CD4-positive, alpha-beta memory T cell (primary cell): ENCODE measurements around the gene ROGDI. TPM values are rescaled to one million over a fixed set of nuclear protein-coding genes. Genes with fewer than 3 reads are reported as not detected.

Experiments
- CTCF ChIA-PET: fragments of 350-600 bp; sonication (Branson Sonifier 250); formaldehyde crosslinking; loops from one replicate; lab custom pipeline; 2021; ENCODE audit warnings: inconsistent platforms; ENCODE audit not compliant: partially characterized antibody; lab: Charles Lee
- POLR2A ChIA-PET: fragments of 350-600 bp; sonication (Branson Sonifier 250); formaldehyde crosslinking; loops from one replicate; lab custom pipeline; 2021; ENCODE audit not compliant: partially characterized antibody; lab: Charles Lee
- DNase-seq, 5 donors: peaks; one replicate each; pipeline versions ENCODE4 v3.0.0 to v3.0.0-alpha.2; 2020 to 2022; ENCODE audit warnings: mixed read lengths in 1 of 5
- H3K27ac ChIP-seq: one replicate; pipeline ENCODE4 v1.7.0; 2013; ENCODE audit warnings: low read depth, low read length
- H3K27me3 ChIP-seq: 2 replicates; pipeline ENCODE4 v1.7.0; 2013; ENCODE audit warnings: mild to moderate bottlenecking, low read length, moderate library complexity; ENCODE audit not compliant: insufficient read depth
- H3K36me3 ChIP-seq: 2 replicates; pipeline ENCODE4 v1.7.0; 2013; ENCODE audit warnings: mild to moderate bottlenecking, low read length, moderate library complexity; ENCODE audit not compliant: insufficient read depth
- H3K4me1 ChIP-seq: 2 replicates; pipeline ENCODE4 v1.7.0; 2013; ENCODE audit warnings: mild to moderate bottlenecking, low read length, moderate library complexity; ENCODE audit not compliant: insufficient read depth
- H3K4me3 ChIP-seq, 2 donors: one replicate each; pipeline ENCODE4 v1.7.0; 2013; ENCODE audit warnings: low read length in 2 of 2, mild to moderate bottlenecking in 1 of 2
- H3K9me3 ChIP-seq, 2 donors: one replicate each; pipeline ENCODE4 v1.7.0; 2013; ENCODE audit warnings: low read length in 2 of 2, control low read depth in 1 of 2; ENCODE audit not compliant: control insufficient read depth in 1 of 2
- H3K27ac Mint-ChIP-seq, 7 donors: one replicate each; pipeline ENCODE4 v1.8.0; 2020 to 2021; ENCODE audit warnings: mixed read lengths in 7 of 7, mild to moderate bottlenecking in 6 of 7, inconsistent platforms in 3 of 7, moderate library complexity in 3 of 7
- H3K27me3 Mint-ChIP-seq, 2 donors: one replicate each; pipeline ENCODE4 v1.8.0; 2020 to 2021; ENCODE audit warnings: mixed read lengths in 2 of 2
- H3K36me3 Mint-ChIP-seq, 2 donors: one replicate each; pipeline ENCODE4 v1.8.0; 2020 to 2021; ENCODE audit warnings: mixed read lengths in 2 of 2, inconsistent platforms in 1 of 2, mild to moderate bottlenecking in 1 of 2
- H3K4me1 Mint-ChIP-seq, 4 donors: one replicate each; pipeline ENCODE4 v1.8.0; 2020 to 2021; ENCODE audit warnings: mixed read lengths in 4 of 4, mild to moderate bottlenecking in 1 of 4
- H3K4me3 Mint-ChIP-seq, 8 donors: one replicate each; pipeline ENCODE4 v1.8.0; 2020 to 2021; ENCODE audit warnings: mixed read lengths in 8 of 8, mild to moderate bottlenecking in 7 of 8, moderate library complexity in 6 of 8, inconsistent platforms in 3 of 8
- H3K9me3 Mint-ChIP-seq, 8 donors: one replicate each; pipeline ENCODE4 v1.8.0; 2020 to 2021; ENCODE audit warnings: mixed read lengths in 8 of 8, mild to moderate bottlenecking in 5 of 8, inconsistent platforms in 3 of 8, moderate library complexity in 1 of 8
- intact Hi-C: fragments of 100-400 bp; cut with micrococcal nuclease; formaldehyde crosslinking; loops from one replicate; pipeline ENCODE4 v1.15.1; 2023
- polyA plus RNA-seq, 2 donors: library from polyadenylated mRNA; unstranded; fragments of 300-500 nt; fragmentation: Illumina TruSeq; gene quantifications; one replicate each; pipeline ENCODE4 v1.2.3, GENCODE V29; 2021
- total RNA-seq, 2 experiments: library from RNA; stranded (reverse); gene quantifications; one replicate each; pipeline ENCODE4 v1.2.3, GENCODE V29; 2021

Gene ROGDI
- total and polyA plus RNA-seq, 4 experiments from 2014 or later = 8.6 to 19.1 (median 9.8) TPM

DNA sequence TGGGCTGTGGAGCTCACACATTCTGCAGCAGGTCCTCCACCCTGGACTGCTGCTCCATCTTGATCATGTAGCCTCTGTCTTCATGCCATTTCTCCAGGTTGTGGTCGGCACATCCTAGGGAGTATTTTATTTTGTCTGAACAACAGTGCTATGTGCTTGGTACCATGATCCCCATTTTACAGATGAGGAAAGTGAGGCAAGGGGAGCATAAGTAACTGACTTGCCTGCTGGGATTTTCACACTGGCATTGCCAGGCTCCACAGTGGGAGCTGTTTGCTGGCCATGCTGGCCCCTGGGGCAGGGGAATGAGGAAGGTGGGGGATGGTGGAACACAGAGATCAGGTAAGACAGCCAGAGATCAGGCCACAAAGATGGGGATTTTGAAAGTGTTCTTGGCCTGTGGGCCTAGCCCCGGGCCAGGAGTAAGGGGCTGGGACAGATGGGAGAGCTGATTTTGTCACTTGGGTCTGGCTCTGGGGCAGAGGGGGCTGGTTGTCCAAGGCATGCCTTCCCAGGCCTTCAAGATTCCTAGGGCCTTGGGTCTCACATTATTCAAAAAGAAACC, 26.2 kb downstream of the ROGDI start:
- H3K27me3 Mint-ChIP-seq = no peaks in the 10 kb centered on the region
- Histone ChIP-seq H3K4me3 (no peak overlapping the region), H3K27ac (no peak overlapping the region), H3K36me3 (no peaks in the 10 kb centered on the region), H3K27me3 (no peaks in the 10 kb centered on the region), H3K9me3 (no peaks in the 10 kb centered on the region), H3K4me1 (no peaks in the 10 kb centered on the region)
- H3K36me3 Mint-ChIP-seq = no peaks in the 10 kb centered on the region
- H3K4me3 Mint-ChIP-seq = no peak overlapping the region
- H3K4me1 Mint-ChIP-seq = peaks cover 0 to 1% (median 0%) of the 10 kb centered on the region in 4 donors
- DNase-seq = no peak
- H3K27ac Mint-ChIP-seq = peak overlapping the region in 2 of 7 donors; percentile 81 to 82
- H3K9me3 Mint-ChIP-seq = no peaks in the 10 kb centered on the region
- CTCF ChIA-PET = no interaction called here
- POLR2A ChIA-PET = no interaction called here
- intact Hi-C loops = no loop called here

GRCh38 chr16:4775005-4775404, 27.4 kb downstream of the ROGDI start:
- intact Hi-C loops = no loop called here
- Histone ChIP-seq H3K9me3 (no peaks in the 10 kb centered on the region), H3K4me3 (no peak overlapping the region), H3K27ac (no peak overlapping the region), H3K36me3 (no peaks in the 10 kb centered on the region), H3K4me1 (no peaks in the 10 kb centered on the region), H3K27me3 (no peaks in the 10 kb centered on the region)
- no peaks in the 10 kb centered on the region for H3K9me3 Mint-ChIP-seq
- DNase-seq = no peak
- H3K36me3 Mint-ChIP-seq = no peaks in the 10 kb centered on the region
- no peaks in the 10 kb centered on the region for H3K27me3 Mint-ChIP-seq
- ChIA-PET CTCF (no interaction called here), POLR2A (no interaction called here)
- H3K4me1 Mint-ChIP-seq = peaks cover 0 to 1% (median 0%) of the 10 kb centered on the region in 4 donors
- no peak overlapping the region for H3K4me3 Mint-ChIP-seq
- H3K27ac Mint-ChIP-seq = no peak overlapping the region

DNA sequence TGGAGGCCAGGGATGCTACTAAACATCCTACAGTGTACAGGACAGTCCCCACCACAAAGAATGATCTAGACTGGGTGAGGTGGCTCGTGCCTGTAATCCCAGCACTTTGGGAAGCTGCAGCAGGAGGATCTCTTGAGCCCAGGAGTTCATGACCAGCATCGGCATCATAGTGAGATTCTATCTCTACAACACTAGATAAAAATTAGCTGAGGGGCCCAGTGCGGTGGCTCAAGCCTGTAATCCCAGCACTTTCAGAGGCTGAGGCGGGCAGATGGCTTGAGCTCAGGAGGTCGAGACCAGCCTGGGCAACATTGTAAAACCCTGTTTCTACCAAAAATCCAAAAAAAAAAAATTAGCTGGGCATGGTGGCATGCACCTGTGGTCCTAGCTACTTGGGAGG, 30.1 kb downstream of the ROGDI start:
- intact Hi-C loops = no loop called here
- CTCF ChIA-PET = no interaction called here
- Mint-ChIP-seq H3K36me3 (peaks cover 0 to 3% of the 10 kb centered on the region in 2 donors), H3K27me3 (no peaks in the 10 kb centered on the region), H3K27ac (no peak overlapping the region), H3K4me1 (peaks cover 9 to 26% (median 16%) of the 10 kb centered on the region in 4 donors), H3K4me3 (no peak overlapping the region), H3K9me3 (peaks cover 0 to 2% (median 0%) of the 10 kb centered on the region in 8 donors)
- no peak for DNase-seq
- Histone ChIP-seq H3K4me3 (no peak overlapping the region), H3K4me1 (peaks cover 15% of the 10 kb centered on the region), H3K36me3 (no peaks in the 10 kb centered on the region), H3K9me3 (no peaks in the 10 kb centered on the region), H3K27ac (no peak overlapping the region), H3K27me3 (no peaks in the 10 kb centered on the region)
- POLR2A ChIA-PET = interaction anchor here (0.6 kb wide), 1 partner anchor 33 kb away, joined by 3 read pairs; no protein-coding TSS in a partner anchor

GRCh38 chr16:4771646-4772045, 30.8 kb downstream of the ROGDI start:
- intact Hi-C loops = no loop called here
- H3K27ac ChIP-seq = no peak overlapping the region
- POLR2A ChIA-PET = no interaction called here
- H3K27ac Mint-ChIP-seq = peak overlapping the region in 1 of 7 donors; percentile 21
- peaks cover 17% of the 10 kb centered on the region for H3K4me1 ChIP-seq
- peaks cover 0 to 3% of the 10 kb centered on the region in 2 donors for H3K36me3 Mint-ChIP-seq
- H3K36me3 ChIP-seq = no peaks in the 10 kb centered on the region
- H3K4me1 Mint-ChIP-seq = peaks cover 10 to 31% (median 19%) of the 10 kb centered on the region in 4 donors
- no peak overlapping the region for H3K4me3 Mint-ChIP-seq
- no peaks in the 10 kb centered on the region for H3K9me3 ChIP-seq
- H3K9me3 Mint-ChIP-seq = peaks cover 0 to 2% (median 0%) of the 10 kb centered on the region in 8 donors
- CTCF ChIA-PET = no interaction called here
- H3K27me3 ChIP-seq = no peaks in the 10 kb centered on the region
- H3K4me3 ChIP-seq = no peak overlapping the region
- no peak for DNase-seq
- no peaks in the 10 kb centered on the region for H3K27me3 Mint-ChIP-seq

- no peak for DNase-seq
- H3K4me1 Mint-ChIP-seq = peaks cover 17 to 46% (median 32%) of the 10 kb centered on the region in 4 donors
- peak overlapping the region; percentile 59 for H3K27ac ChIP-seq
- intact Hi-C loops = no loop called here
- H3K36me3 ChIP-seq = no peaks in the 10 kb centered on the region
- no peaks in the 10 kb centered on the region for H3K27me3 Mint-ChIP-seq
- peak overlapping the region; percentile 56 to 94 (median 92) for H3K4me3 Mint-ChIP-seq
- H3K9me3 Mint-ChIP-seq = peaks cover 0 to 2% (median 0%) of the 10 kb centered on the region in 8 donors
- ChIA-PET POLR2A (interaction anchor here (0.6 to 5.0 kb wide), 11 partner anchors 8 to 496 kb away, joined by 3 to 72 read pairs (median 6); partner anchors contain the start of genes ANKS3, CORO7, DNAAF8 and NUDT16L1), CTCF (no interaction called here)
- H3K27me3 ChIP-seq = no peaks in the 10 kb centered on the region
- peaks cover 0 to 13% of the 10 kb centered on the region in 2 donors for H3K36me3 Mint-ChIP-seq
- no peaks in the 10 kb centered on the region for H3K9me3 ChIP-seq
- peaks cover 32% of the 10 kb centered on the region for H3K4me1 ChIP-seq
- H3K4me3 ChIP-seq = peak overlapping the region in 1 of 2 donors; percentile 85
- peak overlapping the region; percentile 67 to 98 (median 96) for H3K27ac Mint-ChIP-seq
These were observed 33.2 kb downstream of the ROGDI start for GRCh38 chr16:4769306-4769638.

- peaks cover 0 to 2% (median 0%) of the 10 kb centered on the region in 8 donors for H3K9me3 Mint-ChIP-seq
- ChIA-PET POLR2A (interaction anchor here (0.6 to 5.0 kb wide), 15 partner anchors 9 to 461 kb away, joined by 3 to 72 read pairs (median 5); partner anchors contain the start of genes ANKS3, CORO7, DNAAF8 and GLYR1), CTCF (interaction anchor here (1.0 kb wide), 1 partner anchor 118 kb away, joined by 3 read pairs; no protein-coding TSS in a partner anchor)
These were observed 33.7 kb downstream of the ROGDI start for GRCh38 chr16:4768549-4769305.

More at GRCh38 chr16:4768549-4769305, 33.7 kb downstream of the ROGDI start:
- peaks cover 32% of the 10 kb centered on the region for H3K4me1 ChIP-seq
- H3K4me3 ChIP-seq = peak overlapping the region; percentile 85 to 96
- Mint-ChIP-seq H3K4me1 (peaks cover 16 to 46% (median 35%) of the 10 kb centered on the region in 4 donors), H3K27me3 (no peaks in the 10 kb centered on the region), H3K36me3 (peaks cover 0 to 15% of the 10 kb centered on the region in 2 donors), H3K4me3 (peak overlapping the region; percentile 92 to 94 (median 94)), H3K27ac (peak overlapping the region; percentile 92 to 98 (median 96))
- peak; percentile 71 to 78 (median 76) for DNase-seq
- intact Hi-C loops = loop anchor here (1.0 kb wide), 2 partner anchors 35 to 79 kb away; partner anchors contain the start of genes GLYR1 and UBN1
- H3K9me3 ChIP-seq = no peaks in the 10 kb centered on the region
- H3K27ac ChIP-seq = peak overlapping the region; percentile 59
- peaks cover 3% of the 10 kb centered on the region for H3K36me3 ChIP-seq
- H3K27me3 ChIP-seq = no peaks in the 10 kb centered on the region
